H9 (cell line): Measurements from ENCODE around the gene CEP68. TPM values are rescaled to one million over a fixed set of nuclear protein-coding genes. Genes with fewer than 3 reads are reported as not detected.

Experiments
- DNase-seq: peaks from one replicate; pipeline ENCODE4 v3.0.0-alpha.2; 2017
- H2AFZ ChIP-seq: one replicate; pipeline ENCODE4 v1.6.1; 2013; ENCODE audit warnings: mild to moderate bottlenecking, low read length, control low read depth, moderate library complexity
- H2AK5ac ChIP-seq: 2 replicates; pipeline ENCODE4 v1.6.1; 2013; ENCODE audit warnings: low read length, control low read depth, mixed read lengths; ENCODE audit not compliant: insufficient read length
- H2BK120ac ChIP-seq: one replicate; pipeline ENCODE4 v1.6.1; 2013; ENCODE audit warnings: low read depth, mild to moderate bottlenecking, low read length, control low read depth, inconsistent platforms; ENCODE audit not compliant: poor library complexity, severe bottlenecking
- H2BK12ac ChIP-seq: 2 replicates; pipeline ENCODE4 v1.6.1; 2013; ENCODE audit warnings: low read length, control low read depth, mixed read lengths, low read depth; ENCODE audit not compliant: insufficient read length
- H2BK15ac ChIP-seq: 2 replicates; pipeline ENCODE4 v1.6.1; 2013; ENCODE audit warnings: low read depth, low read length, control low read depth
- H2BK20ac ChIP-seq: one replicate; pipeline ENCODE4 v1.6.1; 2013; ENCODE audit warnings: low read depth, mild to moderate bottlenecking, low read length, control low read depth, inconsistent platforms; ENCODE audit not compliant: poor library complexity, severe bottlenecking
- H2BK5ac ChIP-seq: 2 replicates; pipeline ENCODE4 v1.6.1; 2013; ENCODE audit warnings: low read length, control low read depth, mixed read lengths; ENCODE audit not compliant: insufficient read length
- H3K14ac ChIP-seq: 2 replicates; pipeline ENCODE4 v1.6.1; 2013; ENCODE audit warnings: low read length, control low read depth; ENCODE audit not compliant: insufficient read depth
- H3K18ac ChIP-seq: 2 replicates; pipeline ENCODE4 v1.6.1; 2013; ENCODE audit warnings: low read depth, mild to moderate bottlenecking, mixed read lengths, low read length, control low read depth; ENCODE audit not compliant: insufficient read length
- H3K23ac ChIP-seq: 2 replicates; pipeline ENCODE4 v1.6.1; 2013; ENCODE audit warnings: low read length, control low read depth, mixed read lengths, low read depth; ENCODE audit not compliant: insufficient read length
- H3K23me2 ChIP-seq: 2 replicates; pipeline ENCODE4 v1.6.1; 2013; ENCODE audit warnings: low read depth, mild to moderate bottlenecking, mixed read lengths, low read length, control low read depth; ENCODE audit not compliant: insufficient read length, poor library complexity, severe bottlenecking
- H3K27ac ChIP-seq: 2 replicates; pipeline ENCODE4 v1.5.1; 2013; ENCODE audit warnings: low read length, control low read depth, mixed read lengths, low read depth; ENCODE audit not compliant: insufficient read length
- H3K27me3 ChIP-seq: 2 replicates; pipeline ENCODE4 v1.6.1; 2013; ENCODE audit warnings: low read length, control low read depth, inconsistent platforms; ENCODE audit not compliant: insufficient read depth
- H3K4ac ChIP-seq: 2 replicates; pipeline ENCODE4 v1.6.1; 2013; ENCODE audit warnings: low read depth, mild to moderate bottlenecking, control low read depth, inconsistent platforms, low read length, moderate library complexity
- H3K4me1 ChIP-seq: 2 replicates; pipeline ENCODE4 v1.6.1; 2013; ENCODE audit warnings: low read length, control low read depth, inconsistent platforms; ENCODE audit not compliant: insufficient read depth
- H3K4me2 ChIP-seq: 2 replicates; pipeline ENCODE4 v1.6.1; 2013; ENCODE audit warnings: low read length, control low read depth, mixed read lengths; ENCODE audit not compliant: insufficient read length, insufficient read depth
- H3K56ac ChIP-seq: 2 replicates; pipeline ENCODE4 v1.6.1; 2013; ENCODE audit warnings: low read depth, mild to moderate bottlenecking, mixed read lengths, low read length, control low read depth; ENCODE audit not compliant: insufficient read length
- H3K79me1 ChIP-seq: 2 replicates; pipeline ENCODE4 v1.6.1; 2013; ENCODE audit warnings: low read depth, mild to moderate bottlenecking, moderate library complexity, low read length, control low read depth, inconsistent platforms; ENCODE audit not compliant: insufficient read depth, poor library complexity, severe bottlenecking
- H3K79me2 ChIP-seq: 2 replicates; pipeline ENCODE4 v1.6.1; 2013; ENCODE audit warnings: low read length, control low read depth, inconsistent platforms; ENCODE audit not compliant: insufficient read depth
- H3K9ac ChIP-seq: 2 replicates; pipeline ENCODE4 v1.6.1; 2013; ENCODE audit warnings: low read length, control low read depth, mixed read lengths; ENCODE audit not compliant: insufficient read length; ENCODE audit errors: extremely low read depth
- H3K9me3 ChIP-seq: one replicate; pipeline ENCODE4 v1.6.1; 2013; ENCODE audit warnings: low read depth, low read length, inconsistent platforms; ENCODE audit not compliant: control insufficient read depth
- H3T11ph ChIP-seq: one replicate; pipeline ENCODE4 v1.6.1; 2013; ENCODE audit warnings: mild to moderate bottlenecking, low read length, control low read depth, inconsistent platforms
- H4K20me1 ChIP-seq: one replicate; pipeline ENCODE4 v1.6.1; 2013; ENCODE audit not compliant: control insufficient read depth, insufficient read length, insufficient read depth
- H4K5ac ChIP-seq: 2 replicates; pipeline ENCODE4 v1.6.1; 2013; ENCODE audit warnings: low read depth, mild to moderate bottlenecking, mixed read lengths, low read length, control low read depth; ENCODE audit not compliant: insufficient read length
- H4K8ac ChIP-seq: replicated peaks from 2 replicates; pipeline ENCODE4 v1.6.1; 2013; ENCODE audit warnings: low read length, control low read depth, mixed read lengths, low read depth; ENCODE audit not compliant: insufficient read length
- H4K91ac ChIP-seq: 2 replicates; pipeline ENCODE4 v1.6.1; 2013; ENCODE audit warnings: low read depth, mild to moderate bottlenecking, moderate library complexity, mixed read lengths, low read length, control low read depth; ENCODE audit not compliant: insufficient read length
- H3K27ac Mint-ChIP-seq, 3 experiments: 2 replicates in 2 of 3; 3 replicates in 1 of 3; pipeline ENCODE4 v1.8.0; 2020 to 2021; ENCODE audit warnings: mixed read lengths in 3 of 3, mild to moderate bottlenecking in 1 of 3, moderate library complexity in 1 of 3
- H3K27me3 Mint-ChIP-seq: 2 replicates; pipeline ENCODE4 v1.8.0; 2021; ENCODE audit warnings: low read depth, mild to moderate bottlenecking, moderate library complexity, mixed read lengths
- H3K36me3 Mint-ChIP-seq, 3 experiments: 2 replicates in 2 of 3; 3 replicates in 1 of 3; pipeline ENCODE4 v1.8.0; 2020 to 2021; ENCODE audit warnings: low read depth in 3 of 3, mixed read lengths in 3 of 3; ENCODE audit not compliant: insufficient read depth in 1 of 3
- H3K4me1 Mint-ChIP-seq, 2 experiments: 2 replicates each; pipeline ENCODE4 v1.8.0; 2020; ENCODE audit warnings: mixed read lengths in 2 of 2
- H3K4me3 Mint-ChIP-seq, 2 experiments: 2 replicates in 1 of 2; 3 replicates in 1 of 2; pipeline ENCODE4 v1.8.0; 2020 to 2021; ENCODE audit warnings: mild to moderate bottlenecking in 2 of 2, mixed read lengths in 2 of 2, moderate library complexity in 1 of 2
- H3K9me3 Mint-ChIP-seq, 2 experiments: 2 replicates in 1 of 2; 3 replicates in 1 of 2; pipeline ENCODE4 v1.8.0; 2020; ENCODE audit warnings: mild to moderate bottlenecking in 2 of 2, mixed read lengths in 2 of 2, moderate library complexity in 1 of 2
- CTCF ChIP-seq: fragments of 200-600 bp; sonication (generic); conservative IDR thresholded peaks from 3 replicates; pipeline ENCODE4 v1.8.0; 2021; ENCODE audit warnings: antibody characterized with exemption, mild to moderate bottlenecking
- WGBS: extraction: QIAGEN DNeasy Blood & Tissue Kit; methylation state at CpG from one replicate; pipeline ENCODE4 v1.1.7; 2013; ENCODE audit warnings: missing lambda C conversion rate, low lambda C conversion rate, mixed read lengths; ENCODE audit not compliant: insufficient read length; ENCODE audit errors: extremely low coverage; 5-methylcytosine and 5-hydroxymethylcytosine counted together
- total RNA-seq: library from RNA; stranded (reverse); gene quantifications from 2 replicates; pipeline ENCODE4 v1.2.1, GENCODE V29; 2021

The CEP68 gene
- total RNA-seq, 1 experiment from 2014 or later = 20.2 TPM

- Histone ChIP-seq H4K20me1 (no peaks in the 10 kb centered on the region), H2AFZ (no peak overlapping the region), H3K79me2 (peaks cover 2% of the 10 kb centered on the region; the same call in 1 of the 2 replicates), H3K14ac (no peak overlapping the region), H3K4me2 (no peak overlapping the region), H3K56ac (no peak overlapping the region), H3K27ac (no peak overlapping the region), H3K23ac (no peak overlapping the region), H3K18ac (no peak overlapping the region), H2BK120ac (no peak overlapping the region), H2BK20ac (no peak overlapping the region), H3K23me2 (no peaks in the 10 kb centered on the region), H3K9ac (no peak overlapping the region), H2BK15ac (no peak overlapping the region), H4K8ac (no peak overlapping the region), H4K91ac (no peak overlapping the region), H2BK5ac (no peak overlapping the region), H3K9me3 (no peaks in the 10 kb centered on the region), H4K5ac (no peak overlapping the region), H3K27me3 (no peaks in the 10 kb centered on the region), H3T11ph (no peak overlapping the region), H3K79me1 (no peaks in the 10 kb centered on the region), H3K4ac (no peak overlapping the region), H2AK5ac (no peak overlapping the region), H2BK12ac (no peak overlapping the region), H3K4me1 (no peaks in the 10 kb centered on the region)
- H3K9me3 Mint-ChIP-seq = no peaks in the 10 kb centered on the region
- peak overlapping the region in 1 of 3 experiments; percentile 1; a peak in 1 of 7 replicates for H3K27ac Mint-ChIP-seq
- H3K27me3 Mint-ChIP-seq = no peaks in the 10 kb centered on the region
- no peak for TF ChIP-seq CTCF
- no CpG with 5 or more reads among the region's 4 CpGs for WGBS
- DNase-seq = no peak
- no peak overlapping the region for H3K4me3 Mint-ChIP-seq
- H3K36me3 Mint-ChIP-seq = peaks cover 7 to 66% (median 57%) of the 10 kb centered on the region in 3 experiments; a peak in 6 of 7 replicates
- H3K4me1 Mint-ChIP-seq = no peaks in the 10 kb centered on the region
Observed at GRCh38 chr2:65092791-65093190, 36.6 kb downstream of the CEP68 start.
